Measurements from ENCODE around the gene MKX. TPM values are rescaled to one million over a fixed set of nuclear protein-coding genes. Genes with fewer than 3 reads are reported as not detected.

Gene MKX
- total RNA-seq, 4 donors from 2014 or later = 19.2 to 35.5 (median 23.7) TPM

GRCh38 chr10:27713941-27714340, 31.7 kb downstream of the MKX start:
- Histone ChIP-seq H3K9me3 (no peaks in the 10 kb centered on the region), H3K27me3 (no peaks in the 10 kb centered on the region), H3K4me1 (peaks cover 11 to 59% (median 33%) of the 10 kb centered on the region in 4 donors), H3K27ac (replicated peaks in 1 of 4) (peak overlapping the region; percentile 37 to 47 (median 45)), H3K36me3 (no peaks in the 10 kb centered on the region), H3K4me3 (peak overlapping the region in 3 of 4 donors; percentile 26 to 34 (median 32))
- TF ChIP-seq POLR2AphosphoS5 (IDR thresholded peaks at IDR 0.05) = peak in 1 of 2 donors; percentile 29
- TF ChIP-seq CTCF (IDR thresholded peaks at IDR 0.05) = no peak
- TF ChIP-seq POLR2A (IDR thresholded peaks at IDR 0.05; ENCODE audit: low read depth) = no peak
- WGBS = 35% methylated on average over 3 of the region's 3 CpGs
- intact Hi-C loops (cut with DNase I) = no loop called here
- DNase-seq (ENCODE audit: extremely low spot score) = no peak

- Histone ChIP-seq H3K27ac (replicated peaks in 1 of 4) (no peak overlapping the region), H3K9me3 (no peaks in the 10 kb centered on the region), H3K4me1 (peaks cover 4 to 34% (median 21%) of the 10 kb centered on the region in 4 donors), H3K27me3 (no peaks in the 10 kb centered on the region), H3K4me3 (no peak overlapping the region), H3K36me3 (no peaks in the 10 kb centered on the region)
- TF ChIP-seq POLR2AphosphoS5 (IDR thresholded peaks at IDR 0.05) (no peak), CTCF (IDR thresholded peaks at IDR 0.05) (no peak), EP300 (IDR thresholded peaks at IDR 0.05) (no peak), POLR2A (IDR thresholded peaks at IDR 0.05; ENCODE audit: low read depth) (no peak)
- intact Hi-C loops (cut with DNase I) = no loop called here
- no peak for DNase-seq (ENCODE audit: extremely low spot score)
Observed at GRCh38 chr10:27710014-27710413, 35.6 kb downstream of the MKX start.

GRCh38 chr10:27709304-27709703, 36.3 kb downstream of the MKX start:
- no peaks in the 10 kb centered on the region for H3K27me3 ChIP-seq
- H3K4me1 ChIP-seq = peaks cover 0 to 27% (median 15%) of the 10 kb centered on the region in 4 donors

GRCh38 chr10:27701938-27702537, 43.6 kb downstream of the MKX start:
- Histone ChIP-seq H3K27ac (replicated peaks in 1 of 4) (peak overlapping the region; percentile 59 to 72 (median 70)), H3K9me3 (no peaks in the 10 kb centered on the region), H3K27me3 (no peaks in the 10 kb centered on the region), H3K4me1 (peaks cover 0 to 49% (median 35%) of the 10 kb centered on the region in 4 donors), H3K4me3 (peak overlapping the region in 1 of 4 donors; percentile 14), H3K36me3 (no peaks in the 10 kb centered on the region)
- no peak for DNase-seq (ENCODE audit: extremely low spot score)
- WGBS = 22% methylated on average over 3 of the region's 3 CpGs
- intact Hi-C loops (cut with DNase I) = no loop called here
- TF ChIP-seq POLR2AphosphoS5 (IDR thresholded peaks at IDR 0.05) (no peak), EP300 (IDR thresholded peaks at IDR 0.05) (no peak), POLR2A (IDR thresholded peaks at IDR 0.05; ENCODE audit: low read depth) (no peak), CTCF (IDR thresholded peaks at IDR 0.05) (no peak)

More at GRCh38 chr10:27709304-27709703, 36.3 kb downstream of the MKX start:
- Histone ChIP-seq H3K27ac (replicated peaks in 1 of 4) (no peak overlapping the region), H3K36me3 (no peaks in the 10 kb centered on the region), H3K4me3 (no peak overlapping the region), H3K9me3 (no peaks in the 10 kb centered on the region)
- WGBS = 97% methylated on average over 3 of the region's 3 CpGs
- no peak for DNase-seq (ENCODE audit: extremely low spot score)
- intact Hi-C loops (cut with DNase I) = no loop called here
- TF ChIP-seq EP300 (IDR thresholded peaks at IDR 0.05) = no peak
- TF ChIP-seq POLR2AphosphoS5 (IDR thresholded peaks at IDR 0.05) = no peak

- H3K9me3 ChIP-seq = no peaks in the 10 kb centered on the region
- H3K4me3 ChIP-seq = no peak overlapping the region
- H3K27ac ChIP-seq (replicated peaks in 1 of 4) = peak overlapping the region in 2 of 4 donors; percentile 2 to 35
- no peak for TF ChIP-seq POLR2A (IDR thresholded peaks at IDR 0.05; ENCODE audit: low read depth)
- TF ChIP-seq EP300 (IDR thresholded peaks at IDR 0.05) = no peak
- no peak for TF ChIP-seq POLR2AphosphoS5 (IDR thresholded peaks at IDR 0.05)
- no peak for TF ChIP-seq CTCF (IDR thresholded peaks at IDR 0.05)
- no peaks in the 10 kb centered on the region for H3K27me3 ChIP-seq
- intact Hi-C loops (cut with DNase I) = no loop called here
- no peak for DNase-seq (ENCODE audit: extremely low spot score)
- H3K4me1 ChIP-seq = peaks cover 0 to 71% (median 55%) of the 10 kb centered on the region in 4 donors
- 14% methylated on average over 2 of the region's 2 CpGs for WGBS
- H3K36me3 ChIP-seq = no peaks in the 10 kb centered on the region
Observed at GRCh38 chr10:27699776-27700175, 45.8 kb downstream of the MKX start.

Data from esophagus muscularis mucosa (tissue), 4 donors.